22Rv1 (cell line): ENCODE measurements around the gene SCN11A.

Source experiments
- ZFX ChIP-seq: fragments of 450-650 bp; IDR thresholded peaks from 2 replicates; pipeline ENCODE4 v1.6.1; 2017; ENCODE audit warnings: antibody characterized with exemption, borderline replicate concordance
- TF ChIP-seq, protein P1 (sequence below): fragments of 450-650 bp; IDR thresholded peaks from 2 replicates; pipeline ENCODE4 v1.5.1; 2017; ENCODE audit warnings: mild to moderate bottlenecking

DNA sequence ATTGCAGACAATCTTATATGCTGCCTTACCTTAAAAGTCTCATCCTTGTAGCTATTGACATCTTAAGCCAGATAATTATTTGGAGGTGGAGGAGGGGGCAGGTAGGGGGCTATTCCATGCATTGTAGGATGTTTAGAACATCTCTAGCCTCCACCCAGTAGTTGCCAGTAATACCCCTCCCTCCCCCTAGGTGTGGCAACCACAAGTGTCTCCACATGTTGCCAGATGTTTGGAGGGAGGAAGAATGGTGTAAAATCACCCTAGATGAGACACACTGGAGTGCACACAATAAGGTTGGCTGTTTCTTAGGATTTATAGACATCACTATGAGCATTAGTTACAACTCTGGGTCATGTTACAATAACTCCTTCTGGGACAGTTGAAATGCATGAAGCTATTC, 28.3 kb upstream of the SCN11A start:
- TF ChIP-seq, protein P1, sequence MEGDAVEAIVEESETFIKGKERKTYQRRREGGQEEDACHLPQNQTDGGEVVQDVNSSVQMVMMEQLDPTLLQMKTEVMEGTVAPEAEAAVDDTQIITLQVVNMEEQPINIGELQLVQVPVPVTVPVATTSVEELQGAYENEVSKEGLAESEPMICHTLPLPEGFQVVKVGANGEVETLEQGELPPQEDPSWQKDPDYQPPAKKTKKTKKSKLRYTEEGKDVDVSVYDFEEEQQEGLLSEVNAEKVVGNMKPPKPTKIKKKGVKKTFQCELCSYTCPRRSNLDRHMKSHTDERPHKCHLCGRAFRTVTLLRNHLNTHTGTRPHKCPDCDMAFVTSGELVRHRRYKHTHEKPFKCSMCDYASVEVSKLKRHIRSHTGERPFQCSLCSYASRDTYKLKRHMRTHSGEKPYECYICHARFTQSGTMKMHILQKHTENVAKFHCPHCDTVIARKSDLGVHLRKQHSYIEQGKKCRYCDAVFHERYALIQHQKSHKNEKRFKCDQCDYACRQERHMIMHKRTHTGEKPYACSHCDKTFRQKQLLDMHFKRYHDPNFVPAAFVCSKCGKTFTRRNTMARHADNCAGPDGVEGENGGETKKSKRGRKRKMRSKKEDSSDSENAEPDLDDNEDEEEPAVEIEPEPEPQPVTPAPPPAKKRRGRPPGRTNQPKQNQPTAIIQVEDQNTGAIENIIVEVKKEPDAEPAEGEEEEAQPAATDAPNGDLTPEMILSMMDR = no peak
- TF ChIP-seq ZFX = no peak
